GM18909 (cell line): ENCODE results near the gene EIF4G1.

ENCODE experiments used
- ATAC-seq: cut with Tn5 transposase; IDR thresholded peaks from one replicate; pipeline ENCODE4 v1.9.1; 2021; ENCODE audit warnings: mild to moderate bottlenecking; ENCODE audit not compliant: unreplicated experiment, poor library complexity

Gene EIF4G1

GRCh38 chr3:184361932-184362667 is 47.7 kb downstream of the EIF4G1 start:
- ATAC-seq, result peak; percentile 1

DNA sequence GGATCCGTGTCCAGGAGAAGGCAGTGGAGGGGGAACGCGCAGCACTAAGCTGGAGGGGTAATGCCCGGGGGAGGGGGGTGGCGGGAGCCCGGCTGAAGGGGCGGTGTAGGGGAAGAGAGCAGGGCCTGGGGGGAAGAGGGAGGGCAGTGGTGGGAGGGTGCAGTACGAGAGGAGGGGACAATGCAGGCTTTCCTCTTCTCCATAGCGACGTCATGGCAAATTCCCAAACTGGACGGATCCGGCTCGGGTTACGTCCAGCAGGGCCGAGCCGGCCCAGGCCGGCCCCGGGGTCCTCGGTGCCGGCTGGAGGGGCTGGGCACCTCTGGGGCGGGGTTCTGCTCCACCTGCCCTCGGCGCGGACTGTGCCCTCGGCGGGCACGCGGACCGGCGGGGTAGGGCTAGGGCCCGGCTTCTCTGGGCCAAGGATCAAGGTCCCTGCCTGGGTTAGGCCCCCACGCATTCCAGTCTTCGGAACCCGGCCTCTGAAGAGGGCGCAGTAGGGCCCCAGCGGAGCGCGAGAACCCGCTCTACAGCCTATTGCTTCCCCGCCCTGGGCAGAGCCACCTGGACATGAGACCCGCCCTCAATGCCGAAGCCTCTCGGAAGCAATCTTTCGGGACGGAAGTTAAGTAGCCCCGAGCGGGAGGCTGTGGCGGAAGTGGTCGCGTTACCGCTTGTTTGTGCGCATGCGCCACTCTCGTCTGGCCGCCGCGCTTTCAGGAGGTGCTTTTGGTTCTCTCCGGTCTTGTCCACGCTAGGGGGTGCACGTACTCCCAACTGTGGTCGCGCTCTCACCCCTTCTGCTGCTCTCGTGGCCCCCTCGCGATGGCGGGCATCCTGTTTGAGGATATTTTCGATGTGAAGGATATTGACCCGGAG is 48.5 kb downstream of the EIF4G1 start:
- ATAC-seq, result peak; percentile 89

DNA sequence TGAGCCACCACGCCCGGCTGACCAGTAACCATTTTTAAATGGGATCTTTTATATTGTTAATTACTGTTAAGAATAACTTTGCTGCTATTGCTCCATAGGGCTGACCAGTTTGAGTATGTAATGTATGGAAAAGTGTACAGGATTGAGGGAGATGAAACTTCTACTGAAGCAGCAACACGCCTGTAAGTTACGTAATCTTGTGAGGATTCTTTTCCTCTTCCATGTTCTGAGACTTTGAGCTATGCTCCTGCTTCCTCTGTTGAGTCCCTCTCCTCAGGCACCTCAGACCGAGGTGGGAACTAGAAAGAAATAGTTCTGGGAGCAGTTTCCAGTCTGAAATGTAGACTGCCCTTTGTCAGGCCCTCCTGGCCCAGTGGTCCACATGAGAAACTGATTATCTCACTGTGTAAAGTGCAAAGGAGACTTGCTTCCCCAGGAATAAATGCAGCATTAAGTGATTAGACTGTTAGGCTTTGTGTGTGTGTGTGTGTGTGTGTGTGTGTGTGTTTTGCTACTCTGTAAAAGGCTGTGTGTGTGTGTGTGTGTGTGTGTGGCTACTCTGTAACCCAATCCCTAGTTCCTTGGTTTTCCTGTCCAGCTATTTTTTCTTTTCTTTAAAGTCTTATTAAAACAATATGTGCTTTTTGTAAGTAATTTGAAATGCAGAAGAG is 52.3 kb downstream of the EIF4G1 start:
- ATAC-seq, result no peak

GRCh38 chr3:184368116-184368515 is 53.7 kb downstream of the EIF4G1 start:
- ATAC-seq, result no peak

DNA sequence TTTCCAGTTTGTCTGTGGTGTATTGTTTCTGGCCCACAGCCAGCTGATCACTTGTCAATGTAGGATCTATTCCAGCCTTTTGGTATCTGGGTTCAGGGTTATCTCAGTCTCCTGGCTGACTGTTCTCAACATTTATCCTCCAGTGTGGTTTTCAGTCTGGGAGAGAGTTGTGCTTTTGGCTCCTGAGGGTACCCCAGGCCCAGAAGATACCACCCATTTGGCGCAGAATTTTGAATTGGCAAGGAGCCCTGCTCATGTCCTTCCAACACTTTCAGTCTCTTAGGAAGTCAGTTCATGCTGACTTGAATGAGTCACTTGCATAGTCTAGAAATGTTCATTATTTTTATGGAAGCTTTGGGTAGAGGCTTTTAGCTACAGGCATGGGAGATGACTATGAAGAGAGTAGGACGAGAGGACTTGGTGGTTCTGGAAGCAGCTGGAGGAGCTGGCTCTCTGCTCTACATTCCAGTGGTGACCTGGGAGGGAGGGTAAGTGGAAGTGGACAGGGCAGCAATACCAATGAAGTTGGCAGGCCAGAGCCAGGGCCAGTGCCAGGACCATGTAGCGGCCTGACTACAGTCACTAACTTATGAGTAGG is 54.3 kb downstream of the EIF4G1 start:
- no peak for ATAC-seq

DNA sequence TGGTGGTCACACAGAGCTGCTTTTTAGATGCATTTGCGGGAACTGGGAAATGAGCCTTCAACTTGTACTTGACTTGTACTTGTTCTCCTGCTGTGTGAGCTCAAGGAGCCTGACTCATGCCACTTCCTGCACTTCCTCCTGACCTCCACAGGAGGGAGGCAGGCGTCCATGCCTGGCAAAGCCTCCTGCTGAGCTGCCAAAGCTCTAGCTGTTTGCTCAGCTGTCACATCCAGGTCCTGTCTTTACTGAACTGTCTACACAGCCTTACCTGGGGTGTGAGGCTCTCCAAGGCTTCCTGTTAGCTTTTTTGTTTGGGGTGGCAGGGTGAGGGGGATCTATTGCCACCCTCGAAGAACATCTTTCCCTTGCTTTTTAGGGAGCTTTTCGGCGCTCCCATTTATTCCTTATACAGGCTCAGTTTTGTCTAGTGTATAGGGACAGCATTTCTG is 57.2 kb downstream of the EIF4G1 start:
- ATAC-seq, result peak; percentile 84

DNA sequence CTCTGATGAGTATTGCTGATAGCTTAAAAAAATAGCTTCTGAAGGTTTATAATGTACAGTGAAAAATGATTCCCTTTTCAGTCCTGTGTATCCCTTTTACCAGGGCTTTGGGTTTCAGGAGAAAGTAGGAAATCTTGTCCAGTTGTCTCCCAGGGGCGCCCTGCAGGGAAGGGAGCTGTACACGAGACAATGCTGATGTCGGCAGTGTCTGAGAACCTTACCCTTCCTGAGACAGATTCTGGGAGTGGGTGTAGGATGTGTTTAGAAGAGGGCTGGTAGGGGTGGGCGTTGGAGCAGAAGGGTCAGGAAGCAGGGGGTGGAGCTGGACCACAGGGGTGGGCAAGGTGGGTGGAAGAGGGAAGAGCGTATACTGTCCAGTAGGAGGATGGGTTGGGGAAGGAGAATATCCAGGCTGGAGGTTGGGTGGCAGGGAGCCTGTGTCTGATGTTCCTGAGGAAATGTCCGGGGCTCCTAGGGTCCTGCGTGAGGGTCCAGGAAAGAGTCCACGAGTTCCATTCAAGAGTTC is 58.0 kb downstream of the EIF4G1 start:
- ATAC-seq, result no peak

GRCh38 chr3:184372911-184373310 is 58.5 kb downstream of the EIF4G1 start:
- ATAC-seq, result no peak

DNA sequence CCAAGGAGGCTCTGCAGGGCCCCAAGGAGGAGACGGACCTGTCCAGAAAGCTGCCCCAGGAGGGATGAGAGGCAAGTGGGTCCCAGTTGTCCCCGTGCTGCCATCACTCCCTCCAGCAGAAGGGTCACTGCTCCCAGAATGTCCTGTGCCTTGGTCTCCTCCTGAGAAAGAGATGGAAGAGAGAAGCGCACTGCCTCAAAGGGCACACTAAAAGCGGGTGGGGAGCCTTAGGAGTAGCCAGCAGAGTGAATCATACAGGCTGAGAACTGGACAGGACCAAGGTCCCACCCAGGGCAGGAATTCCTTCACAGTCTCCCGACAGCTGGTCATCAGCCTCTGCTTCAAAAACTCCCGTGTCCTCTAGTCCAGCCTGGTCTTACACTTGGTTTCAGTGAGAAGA is 59.0 kb downstream of the EIF4G1 start:
- no peak for ATAC-seq

- no peak for ATAC-seq
Measured at GRCh38 chr3:184375747-184376461, 61.5 kb downstream of the EIF4G1 start.

DNA sequence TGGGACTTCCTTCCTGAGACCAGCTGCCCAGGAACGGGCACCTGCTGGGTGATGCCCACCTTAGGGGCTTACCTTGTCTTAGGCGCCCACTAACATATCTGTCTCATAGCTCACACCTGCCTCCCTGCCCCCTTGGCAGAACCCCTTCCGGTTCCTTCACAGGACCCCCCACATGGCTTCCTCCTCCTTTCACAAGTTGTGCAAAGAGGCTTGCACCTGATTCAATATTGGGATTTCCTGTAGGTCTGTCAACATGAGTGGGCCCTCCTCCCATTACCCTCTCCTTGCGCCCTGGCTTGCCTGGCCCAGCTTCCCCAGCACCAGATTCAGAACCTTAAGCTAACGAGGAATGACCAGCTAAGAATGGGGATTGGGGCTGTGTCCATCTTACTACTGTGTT is 63.0 kb downstream of the EIF4G1 start:
- no peak for ATAC-seq

DNA sequence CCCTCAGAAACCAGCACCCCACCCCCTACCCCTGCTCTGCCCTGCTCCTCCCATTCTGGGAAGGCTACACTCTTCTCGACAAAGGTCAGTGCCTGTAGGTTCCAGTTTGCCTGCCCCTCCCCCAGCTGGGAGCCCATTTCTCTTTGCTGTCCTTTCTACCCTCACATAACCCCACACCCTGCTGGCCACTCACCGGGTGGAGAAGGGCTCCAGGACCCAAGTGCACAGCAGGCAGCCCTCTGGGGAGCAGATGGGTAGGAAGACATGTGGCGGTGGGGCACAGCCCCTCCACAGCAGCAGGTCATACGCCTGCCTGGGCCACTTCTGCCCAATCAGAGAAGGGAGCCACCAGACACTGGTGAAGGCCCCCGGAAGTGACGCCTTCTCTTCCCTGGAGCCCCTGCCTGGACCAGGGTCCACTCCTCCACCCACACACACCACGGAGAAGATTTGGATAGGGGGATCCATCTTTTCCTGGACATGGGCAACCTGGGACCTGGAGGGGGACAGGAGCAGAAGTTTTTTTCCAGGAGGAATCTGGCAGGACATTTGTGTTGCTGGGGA is 63.6 kb downstream of the EIF4G1 start, which contains the start of gene THPO:
THPO (minus strand) TSS at position 326 of the 564 bp plus-strand sequence. CDS start 1,948 bp downstream, outside the sequence.
- ATAC-seq, result no peak

DNA sequence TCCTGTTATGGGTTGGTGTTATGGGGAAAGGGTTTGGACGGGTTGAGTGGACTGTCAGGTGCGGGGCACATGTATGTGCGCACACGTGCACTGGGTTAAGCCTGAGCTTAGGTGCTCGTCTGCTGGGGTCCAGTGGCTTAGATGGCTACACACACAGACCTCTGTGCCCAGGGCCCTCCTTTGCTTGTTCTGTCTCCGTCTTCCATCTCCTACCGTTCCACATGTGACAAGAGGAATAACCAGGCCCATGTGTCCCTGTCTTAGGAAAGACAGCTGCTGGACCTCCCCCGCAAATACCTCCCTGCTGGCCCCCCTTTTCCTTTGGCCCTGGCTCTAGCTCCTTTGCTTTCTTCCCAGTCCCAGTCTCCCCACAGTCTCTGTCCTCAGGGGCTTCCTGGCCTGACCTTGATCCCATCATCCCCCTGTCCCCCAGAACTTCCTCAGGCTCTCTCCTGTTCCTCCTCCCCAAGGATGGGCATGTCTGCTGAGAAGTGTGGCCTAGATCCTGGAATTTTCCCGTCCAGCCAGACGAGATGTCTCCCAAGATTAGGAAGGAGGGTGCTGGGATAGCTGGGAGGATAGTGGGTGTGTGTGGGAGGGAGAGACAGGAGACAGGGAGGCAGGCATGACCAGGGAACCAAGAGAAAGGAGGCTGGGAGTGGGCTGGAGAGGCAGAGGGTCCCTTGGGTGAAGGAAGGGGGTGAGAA is 64.4 kb downstream of the EIF4G1 start:
- ATAC-seq, result no peak

- no peak for ATAC-seq
Measured at GRCh38 chr3:184379358-184380184, 65.2 kb downstream of the EIF4G1 start, which contains the start of gene CHRD. Gene CHRD (plus strand): TSS chr3:184380054. CDS start chr3:184380319, 265 bp downstream.

DNA sequence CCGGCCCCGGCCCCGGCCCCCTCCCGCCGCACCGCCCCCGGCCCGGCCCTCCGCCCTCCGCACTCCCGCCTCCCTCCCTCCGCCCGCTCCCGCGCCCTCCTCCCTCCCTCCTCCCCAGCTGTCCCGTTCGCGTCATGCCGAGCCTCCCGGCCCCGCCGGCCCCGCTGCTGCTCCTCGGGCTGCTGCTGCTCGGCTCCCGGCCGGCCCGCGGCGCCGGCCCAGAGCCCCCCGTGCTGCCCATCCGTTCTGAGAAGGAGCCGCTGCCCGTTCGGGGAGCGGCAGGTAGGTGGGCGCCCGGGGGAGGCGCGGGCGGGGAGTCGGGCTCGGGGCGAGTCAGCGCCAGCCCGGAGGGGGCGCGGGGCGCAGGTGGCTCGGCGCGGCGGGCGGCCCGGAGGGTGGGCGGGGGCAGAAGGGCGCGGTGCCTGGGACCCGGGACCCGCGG is 65.8 kb downstream of the EIF4G1 start:
- no peak for ATAC-seq

DNA sequence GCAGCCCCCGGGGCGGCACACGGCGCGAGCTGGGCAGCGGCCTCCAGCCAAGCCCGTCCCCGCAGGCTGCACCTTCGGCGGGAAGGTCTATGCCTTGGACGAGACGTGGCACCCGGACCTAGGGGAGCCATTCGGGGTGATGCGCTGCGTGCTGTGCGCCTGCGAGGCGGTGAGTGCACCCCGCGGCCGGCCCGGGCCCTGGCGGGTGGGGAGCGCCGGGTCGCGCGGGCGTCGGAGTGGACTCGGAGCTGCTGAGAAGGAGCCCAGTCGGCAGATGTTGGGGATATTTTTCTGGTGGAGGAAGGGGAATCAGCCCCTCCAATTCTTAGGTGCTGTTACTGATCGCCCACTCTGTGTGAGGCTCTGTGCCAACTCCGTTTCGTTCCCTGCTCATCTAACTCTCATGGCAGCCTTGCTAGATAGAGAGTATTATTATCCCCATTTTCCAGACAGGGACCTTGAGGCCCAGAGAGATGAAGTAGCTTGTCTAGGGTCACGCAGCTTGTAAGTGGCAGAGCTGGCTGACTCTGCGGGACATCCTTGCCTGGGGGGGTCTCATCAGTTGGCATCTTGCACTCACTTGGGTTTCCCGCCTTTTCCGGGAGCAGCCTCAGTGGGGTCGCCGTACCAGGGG is 66.3 kb downstream of the EIF4G1 start:
- ATAC-seq, result no peak
